Psoas muscle (tissue), 8 donors: ENCODE results near the gene BNIPL. TPM values are rescaled to one million over a fixed set of nuclear protein-coding genes. Genes with fewer than 3 reads are reported as not detected.

Source experiments
- ATAC-seq, 4 donors: fragments of 200-7000 bp; cut with Tn5 transposase; one replicate each; pipeline ENCODE4 v1.9.1; 2020; ENCODE audit warnings: moderate library complexity in 3 of 4, mild to moderate bottlenecking in 2 of 4
- DNase-seq, 2 donors: peaks; one replicate each; pipeline ENCODE4 v3.0.0-alpha.2; 2020
- H3K27ac ChIP-seq: fragments of 200-600 bp; one replicate; pipeline ENCODE4 v1.8.0; 2022
- H3K27me3 ChIP-seq, 3 donors: fragments of 200-600 bp in 1 of 3; one replicate each; pipeline versions ENCODE4 v1.6.1 to v1.8.0; 2013 to 2022; ENCODE audit warnings: low read length in 2 of 3, mild to moderate bottlenecking in 2 of 3, moderate library complexity in 1 of 3; ENCODE audit not compliant: insufficient read depth in 3 of 3
- H3K36me3 ChIP-seq, 2 donors: fragments of 200-600 bp in 1 of 2; one replicate each; pipeline versions ENCODE4 v1.6.1 to v1.8.0; 2013 to 2022; ENCODE audit warnings: low read depth in 1 of 2, mild to moderate bottlenecking in 1 of 2, moderate library complexity in 1 of 2; ENCODE audit not compliant: insufficient read depth in 1 of 2
- H3K4me1 ChIP-seq: fragments of 200-600 bp; one replicate; pipeline ENCODE4 v1.8.0; 2022
- H3K4me3 ChIP-seq: fragments of 200-600 bp; one replicate; pipeline ENCODE4 v1.8.0; 2022; ENCODE audit warnings: mild to moderate bottlenecking
- H3K9me3 ChIP-seq: fragments of 200-600 bp; one replicate; pipeline ENCODE4 v1.8.0; 2022
- WGBS, 3 donors: extraction: QIAGEN DNeasy Blood & Tissue Kit; methylation state at CpG; one replicate each; pipeline versions ENCODE4 v1.1.6 to v1.1.7; 2013; 5-methylcytosine and 5-hydroxymethylcytosine counted together
- intact Hi-C, 2 donors: fragments of 100-400 bp; cut with DNase I; formaldehyde crosslinking; loops; one replicate each; pipeline versions ENCODE4 v1.11.0 to v1.14.2; 2022
- polyA plus RNA-seq, 3 donors: library from polyadenylated mRNA; stranded (reverse); fragments of 200-250 nt; gene quantifications; one replicate each; pipeline ENCODE4 v1.2.3, GENCODE V29; 2013
- total RNA-seq, 4 donors: library from RNA; stranded (reverse); fragmentation: NEBNext Ultra II Directional in 2 of 4; extraction: Animal tissue kit (Norgen Biotek cat#: 25700) in 2 of 4; gene quantifications; one replicate each; pipeline versions ENCODE4 v1.2.1 to v1.2.4, GENCODE V29; 2021 to 2023
- TF ChIP-seq, protein P1 (sequence below): fragments of 200-600 bp; IDR thresholded peaks from one replicate; pipeline ENCODE4 v1.8.0; 2022; ENCODE audit warnings: antibody characterized with exemption
- donor health status: healthy with polysubstance abuse.
- donor health status: DM: no; HTN: no; CAD: no; lungs with moderate emphysema.
- donor health status: Bipolar disorder and iron deficiency.
- donor health status: healthy.
- donor health status: DM: yes; HTN: yes; CAD: no.
- donor health status: DM: no; HTN: no; CAD: no.
- donor health status: DM: no; HTN: no; CAD: no.
- donor health status: DM: yes; HTN: yes; CAD: no.

The BNIPL gene
- total and polyA plus RNA-seq, 7 donors: 0.04 to 0.96 (median 0.10) TPM

DNA sequence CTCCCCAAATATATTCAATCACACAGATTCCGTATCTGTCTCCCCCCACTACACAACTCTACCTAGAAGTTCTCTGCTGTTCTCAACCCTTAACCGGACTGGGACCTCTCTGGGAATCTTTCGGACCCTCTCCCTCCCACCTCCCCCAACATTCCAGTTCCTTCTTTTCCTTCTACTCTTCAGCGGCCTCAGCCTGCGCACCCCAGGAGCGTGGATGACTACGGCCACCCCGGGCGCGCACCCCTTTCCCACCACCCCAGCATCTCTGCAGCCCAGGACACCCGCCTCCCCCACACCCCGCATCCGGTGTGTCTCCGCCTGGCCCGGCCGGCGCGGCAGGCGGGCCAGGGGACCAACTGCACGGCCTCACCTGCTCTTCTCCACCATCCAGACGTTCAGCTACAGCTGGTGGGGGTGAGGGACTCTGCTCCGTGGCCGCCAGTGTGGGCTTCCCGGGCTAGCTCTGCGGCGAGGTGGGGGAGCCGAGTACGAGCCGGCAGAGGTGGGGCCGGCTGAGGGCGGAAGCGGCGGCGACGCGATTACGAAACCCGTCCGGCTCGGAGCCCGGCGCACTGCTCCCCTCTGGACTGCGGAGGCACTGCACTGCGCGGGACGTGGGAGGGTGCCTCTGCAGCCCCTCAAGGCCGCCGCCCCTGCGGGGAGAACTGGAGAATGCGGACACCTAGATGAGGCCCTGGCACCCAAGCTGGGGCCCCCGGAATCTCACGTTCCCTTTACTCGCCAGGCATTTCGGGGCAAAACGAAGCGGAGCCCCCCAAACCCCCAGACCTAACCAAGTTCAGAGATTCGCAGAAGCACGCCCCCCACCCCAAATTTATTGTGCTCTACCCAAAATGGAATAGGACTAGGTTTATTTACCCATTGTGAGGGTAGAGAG lies 23.0 kb downstream of the BNIPL start, which contains the start of gene CDC42SE1:
Gene CDC42SE1, minus strand, starts transcription at position 514 of the 898 bp plus-strand sequence. CDS start 3,892 bp downstream, outside the sequence.
- Histone ChIP-seq H3K4me1 (peaks cover 31% of the 10 kb centered on the region), H3K27ac (peak within 1 kb of the TSS; percentile 90), H3K4me3 (peak within 1 kb of the TSS; percentile 83), H3K9me3 (no peaks in the 10 kb centered on the region), H3K27me3 (no peaks in the 10 kb centered on the region), H3K36me3 (peaks cover 4 to 31% of the 10 kb centered on the region in 2 donors)
- peak; percentile 94 to 97 (median 95) for ATAC-seq
- TF ChIP-seq, protein P1, sequence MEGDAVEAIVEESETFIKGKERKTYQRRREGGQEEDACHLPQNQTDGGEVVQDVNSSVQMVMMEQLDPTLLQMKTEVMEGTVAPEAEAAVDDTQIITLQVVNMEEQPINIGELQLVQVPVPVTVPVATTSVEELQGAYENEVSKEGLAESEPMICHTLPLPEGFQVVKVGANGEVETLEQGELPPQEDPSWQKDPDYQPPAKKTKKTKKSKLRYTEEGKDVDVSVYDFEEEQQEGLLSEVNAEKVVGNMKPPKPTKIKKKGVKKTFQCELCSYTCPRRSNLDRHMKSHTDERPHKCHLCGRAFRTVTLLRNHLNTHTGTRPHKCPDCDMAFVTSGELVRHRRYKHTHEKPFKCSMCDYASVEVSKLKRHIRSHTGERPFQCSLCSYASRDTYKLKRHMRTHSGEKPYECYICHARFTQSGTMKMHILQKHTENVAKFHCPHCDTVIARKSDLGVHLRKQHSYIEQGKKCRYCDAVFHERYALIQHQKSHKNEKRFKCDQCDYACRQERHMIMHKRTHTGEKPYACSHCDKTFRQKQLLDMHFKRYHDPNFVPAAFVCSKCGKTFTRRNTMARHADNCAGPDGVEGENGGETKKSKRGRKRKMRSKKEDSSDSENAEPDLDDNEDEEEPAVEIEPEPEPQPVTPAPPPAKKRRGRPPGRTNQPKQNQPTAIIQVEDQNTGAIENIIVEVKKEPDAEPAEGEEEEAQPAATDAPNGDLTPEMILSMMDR: peak; percentile 81
- 0 to 1% (median 1%) methylated on average over 43 to 58 of the region's 58 CpGs for WGBS, 3 donors
- intact Hi-C loops: loop anchor here (5.0 kb wide), 2 partner anchors 32 to 37 kb away; no protein-coding TSS in a partner anchor
- peak; percentile 85 to 92 for DNase-seq

DNA sequence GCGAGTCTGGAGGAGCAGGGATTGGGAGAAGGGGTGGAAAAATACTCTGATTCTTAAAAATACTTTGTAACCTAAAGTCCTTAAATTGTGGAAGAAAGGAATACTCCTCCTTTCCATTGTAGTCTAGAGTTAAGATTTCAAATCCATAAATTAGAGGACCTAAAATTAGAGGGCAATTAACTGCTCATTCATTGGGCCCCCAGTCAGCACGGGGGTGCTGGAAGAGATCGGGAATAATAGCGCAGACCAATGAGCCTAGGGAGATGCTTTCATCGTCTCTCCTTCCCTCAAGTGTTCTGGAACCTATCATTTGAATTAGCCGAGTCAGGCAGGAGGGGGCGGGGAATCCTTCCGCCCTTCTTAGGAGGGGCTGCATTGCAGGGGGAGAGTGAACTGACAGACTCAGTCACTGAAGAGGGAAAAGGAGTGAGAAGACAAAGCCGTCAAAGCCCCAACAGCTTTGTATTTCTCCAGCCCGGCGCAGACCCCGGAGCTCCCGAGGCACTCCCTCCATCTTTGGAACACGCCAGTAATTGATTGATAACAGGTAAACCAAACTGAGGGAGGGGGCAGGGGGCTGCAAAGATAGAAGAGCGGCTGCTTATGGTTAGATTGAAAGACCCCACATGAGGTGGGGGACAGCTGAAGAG lies 23.7 kb downstream of the BNIPL start, which contains the start of gene MLLT11:
Gene MLLT11, plus strand, starts transcription at position 391 of the 650 bp plus-strand sequence. CDS start 6,828 bp downstream, outside the sequence.
- TF ChIP-seq, protein P1: no peak
- 9 to 14% (median 11%) methylated on average over 15 of the region's 15 CpGs for WGBS, 3 donors
- intact Hi-C loops: loop anchor here in 1 of 2 donors (5.0 kb wide), 1 partner anchor 33 kb away; no protein-coding TSS in a partner anchor
- H3K4me3 ChIP-seq: peak within 1 kb of the TSS; percentile 83
- H3K27ac ChIP-seq: peak within 1 kb of the TSS; percentile 90
- H3K27me3 ChIP-seq: no peaks in the 10 kb centered on the region
- peaks cover 0 to 24% of the 10 kb centered on the region in 2 donors for H3K36me3 ChIP-seq
- peak in 1 of 2 donors; percentile 27 for DNase-seq
- no peaks in the 10 kb centered on the region for H3K9me3 ChIP-seq
- H3K4me1 ChIP-seq: peaks cover 31% of the 10 kb centered on the region
- ATAC-seq: peak; percentile 35 to 61 (median 53)

DNA sequence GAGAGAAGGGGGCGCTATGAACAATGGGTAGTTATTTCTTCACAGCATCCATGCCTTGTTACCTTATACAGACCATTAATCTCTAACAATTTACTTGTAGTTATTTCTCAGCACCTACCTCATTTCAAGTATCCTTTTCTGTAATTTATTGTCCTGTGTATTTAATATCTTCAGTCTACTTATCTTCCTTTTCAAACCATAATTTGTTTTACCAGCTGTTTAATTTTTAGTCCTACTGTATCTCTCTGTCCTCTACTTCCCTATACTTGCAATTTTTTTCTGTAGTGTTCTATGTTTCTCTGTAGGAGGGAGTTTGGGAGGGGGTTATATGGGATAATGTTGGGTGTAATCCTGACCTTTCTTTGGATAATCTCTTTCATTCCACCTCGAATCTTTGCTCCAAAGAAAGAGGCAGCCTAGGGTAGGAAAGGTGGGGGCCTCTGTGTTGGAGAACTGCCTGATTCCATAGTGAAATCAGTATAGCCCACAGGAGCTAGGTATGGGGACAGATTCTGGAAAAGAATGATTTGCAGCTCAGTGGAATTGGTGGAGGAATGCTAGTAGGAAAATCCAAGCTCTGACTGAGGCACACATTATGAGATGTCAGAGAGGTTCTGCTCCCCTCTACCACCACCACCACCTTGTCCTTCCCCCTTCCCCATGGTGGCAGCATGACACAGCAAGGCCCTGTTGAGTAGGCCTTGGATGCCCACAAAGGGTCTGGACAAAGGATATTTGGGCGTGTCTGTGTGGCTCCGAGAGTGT lies 24.5 kb downstream of the BNIPL start:
- WGBS, 3 donors: 68 to 74% (median 70%) methylated on average over 4 of the region's 4 CpGs
- ATAC-seq: no peak
- peaks cover 31% of the 10 kb centered on the region for H3K4me1 ChIP-seq
- peak overlapping the region; percentile 83 for H3K4me3 ChIP-seq
- H3K36me3 ChIP-seq: peaks cover 0 to 16% of the 10 kb centered on the region in 2 donors
- peak overlapping the region; percentile 90 for H3K27ac ChIP-seq
- no peaks in the 10 kb centered on the region for H3K27me3 ChIP-seq
- intact Hi-C loops: loop anchor here in 1 of 2 donors (5.0 kb wide), 1 partner anchor 34 kb away; no protein-coding TSS in a partner anchor
- DNase-seq: no peak
- TF ChIP-seq, protein P1: no peak
- no peaks in the 10 kb centered on the region for H3K9me3 ChIP-seq

DNA sequence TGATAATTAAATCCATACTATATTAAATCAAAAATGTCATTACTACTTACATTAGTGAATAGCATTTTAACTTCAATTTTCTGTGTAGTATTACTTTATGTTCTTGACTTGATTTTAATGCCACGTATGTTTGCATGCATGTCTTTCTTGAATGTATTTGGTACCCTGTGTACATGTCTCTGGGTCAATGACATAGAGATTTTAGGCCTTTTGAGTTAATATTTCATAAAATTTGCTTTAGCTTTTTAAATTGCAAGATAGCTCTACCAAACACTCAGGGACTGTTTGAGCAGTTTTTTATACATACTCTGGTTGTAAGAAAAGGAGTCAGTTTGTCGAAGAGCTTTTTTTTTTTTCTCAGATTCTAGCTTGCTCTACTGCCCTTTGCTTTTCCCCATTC lies 25.3 kb downstream of the BNIPL start:
- DNase-seq (no peak), ATAC-seq (no peak)
- intact Hi-C loops: loop anchor here in 1 of 2 donors (5.0 kb wide), 1 partner anchor 34 kb away; no protein-coding TSS in a partner anchor
- peaks cover 23% of the 10 kb centered on the region for H3K4me1 ChIP-seq
- TF ChIP-seq, protein P1: no peak
- peak overlapping the region; percentile 22 for H3K4me3 ChIP-seq
- no peaks in the 10 kb centered on the region for H3K27me3 ChIP-seq
- WGBS, 3 donors: 85 to 90% (median 87%) methylated on average over 2 of the region's 2 CpGs
- H3K9me3 ChIP-seq: no peaks in the 10 kb centered on the region
- H3K36me3 ChIP-seq: peaks cover 0 to 8% of the 10 kb centered on the region in 2 donors
- no peak overlapping the region for H3K27ac ChIP-seq
